HepG2 (cell line): Measurements from ENCODE around the gene OVCA2. TPM values are rescaled to one million over a fixed set of nuclear protein-coding genes. Genes with fewer than 3 reads are reported as not detected.
A peak's percentile ranks its signal among the peaks of the same experiment; 100 is the strongest.

Experiments used
- CBX2 ChIP-seq, 2 experiments: fragments of 200-600 bp in 1 of 2; sonication (generic); formaldehyde crosslinking in 1 of 2; IDR thresholded peaks; 2 replicates each; pipeline versions ENCODE4 v1.7.0 to v1.8.1; 2018 to 2022; ENCODE audit warnings: low read depth in 2 of 2, low read length in 1 of 2, mild to moderate bottlenecking in 1 of 2, missing genetic modification reagents in 1 of 2
- ELF4 ChIP-seq: sonication (generic); formaldehyde crosslinking; IDR thresholded peaks from 2 replicates; pipeline ENCODE4 v1.5.0; 2020; ENCODE audit warnings: missing genetic modification reagents, mild to moderate bottlenecking, moderate library complexity, borderline replicate concordance
- MED1 ChIP-seq: sonication (generic); formaldehyde crosslinking; IDR thresholded peaks from 2 replicates; pipeline ENCODE4 v1.4.0; 2020; ENCODE audit warnings: missing genetic modification reagents
- NKX3-1 ChIP-seq: sonication (generic); formaldehyde crosslinking; IDR thresholded peaks from 2 replicates; pipeline ENCODE4 v1.5.0; 2020; ENCODE audit warnings: missing genetic modification reagents
- POLR2G ChIP-seq: fragments of 200-400 bp; formaldehyde crosslinking; IDR thresholded peaks from 2 replicates; pipeline ENCODE4 v1.6.1; 2018; ENCODE audit warnings: mild to moderate bottlenecking, low read depth, low read length, moderate library complexity
- RXRA ChIP-seq: sonication (generic); formaldehyde crosslinking; IDR thresholded peaks from 2 replicates; pipeline ENCODE4 v1.5.1; 2020; ENCODE audit warnings: missing genetic modification reagents
- SETDB1 ChIP-seq: sonication (generic); formaldehyde crosslinking; IDR thresholded peaks from 2 replicates; pipeline ENCODE4 v1.5.1; 2020; ENCODE audit warnings: missing genetic modification reagents, mild to moderate bottlenecking, borderline replicate concordance
- TCF7 ChIP-seq: sonication (generic); IDR thresholded peaks from 2 replicates; pipeline ENCODE4 v1.6.1; 2016; ENCODE audit warnings: antibody characterized with exemption, low read depth
- ZKSCAN8 ChIP-seq: IDR thresholded peaks from 2 replicates; pipeline ENCODE4 v1.6.1; 2016; ENCODE audit warnings: borderline replicate concordance, missing genetic modification reagents, missing compliant biosample characterization
- ZNF234 ChIP-seq: sonication (generic); formaldehyde crosslinking; conservative IDR thresholded peaks from 2 replicates; pipeline ENCODE4 v1.5.1; 2020; ENCODE audit warnings: mild to moderate bottlenecking, missing genetic modification reagents
- ZNF549 ChIP-seq: sonication (generic); formaldehyde crosslinking; IDR thresholded peaks from 2 replicates; pipeline ENCODE4 v1.5.0; 2020; ENCODE audit warnings: missing genetic modification reagents
- ZNF557 ChIP-seq: sonication (generic); formaldehyde crosslinking; IDR thresholded peaks from 2 replicates; pipeline ENCODE4 v1.4.0; 2020; ENCODE audit warnings: missing genetic modification reagents
- ZNF570 ChIP-seq: sonication (generic); formaldehyde crosslinking; IDR thresholded peaks from 2 replicates; pipeline ENCODE4 v1.4.0; 2020; ENCODE audit warnings: mild to moderate bottlenecking, missing genetic modification reagents, borderline replicate concordance
- polyA plus RNA-seq, 8 experiments: library from polyadenylated mRNA; depleted of rRNA in 3 of 8; stranded (reverse) in 7 of 8; unstranded in 1 of 8; fragments of >200 nt; fragmentation: Illumina TruSeq in 4 of 8; extraction: Trizol in 4 of 8; gene quantifications; 2 replicates each; pipeline versions ENCODE4 v1.2.1 to v1.2.3, GENCODE V29; 2011 to 2016; ENCODE audit warnings: low read depth in 4 of 8, missing spikeins in 1 of 8, mixed read lengths in 1 of 8; ENCODE audit not compliant: insufficient read depth in 1 of 8
- total RNA-seq, 5 experiments: library from RNA; depleted of rRNA; stranded (reverse); fragments of >200 nt; fragmentation: Illumina TruSeq; extraction: Trizol; gene quantifications; 2 replicates each; pipeline ENCODE4 v1.2.3, GENCODE V29; 2016; ENCODE audit warnings: low read depth in 1 of 5
- TF ChIP-seq, protein P1 (sequence below): sonication (generic); formaldehyde crosslinking; IDR thresholded peaks from 2 replicates; pipeline ENCODE4 v1.5.0; 2020; ENCODE audit warnings: mild to moderate bottlenecking, missing genetic modification reagents
- TF ChIP-seq, protein P2 (sequence below): sonication (generic); formaldehyde crosslinking; IDR thresholded peaks from 2 replicates; pipeline ENCODE4 v1.5.1; 2020; ENCODE audit warnings: mild to moderate bottlenecking, missing genetic modification reagents, moderate library complexity
- TF ChIP-seq, protein P3 (sequence below), 2 experiments: fragments of 450-650 bp in 1 of 2; sonication (generic) in 1 of 2; formaldehyde crosslinking; IDR thresholded peaks; 2 replicates each; pipeline versions ENCODE4 v1.5.0 to v1.8.0; 2020 to 2022; ENCODE audit warnings: mild to moderate bottlenecking in 1 of 2, missing genetic modification reagents in 1 of 2
- TF ChIP-seq, protein P4 (sequence below): IDR thresholded peaks from 2 replicates; pipeline ENCODE4 v1.6.1; 2012; ENCODE audit warnings: low read length, improper control_type of control experiment
- TF ChIP-seq, protein P5 (sequence below): sonication (generic); formaldehyde crosslinking; IDR thresholded peaks from 2 replicates; pipeline ENCODE4; 2020; ENCODE audit warnings: missing genetic modification reagents, mild to moderate bottlenecking, borderline replicate concordance

OVCA2 gene
- total and polyA plus RNA-seq, 2 of the 13 experiments (the other 11 are each of a cell fraction or from before 2014, with no cell fraction given), result 23.7 to 28.2 TPM

DNA sequence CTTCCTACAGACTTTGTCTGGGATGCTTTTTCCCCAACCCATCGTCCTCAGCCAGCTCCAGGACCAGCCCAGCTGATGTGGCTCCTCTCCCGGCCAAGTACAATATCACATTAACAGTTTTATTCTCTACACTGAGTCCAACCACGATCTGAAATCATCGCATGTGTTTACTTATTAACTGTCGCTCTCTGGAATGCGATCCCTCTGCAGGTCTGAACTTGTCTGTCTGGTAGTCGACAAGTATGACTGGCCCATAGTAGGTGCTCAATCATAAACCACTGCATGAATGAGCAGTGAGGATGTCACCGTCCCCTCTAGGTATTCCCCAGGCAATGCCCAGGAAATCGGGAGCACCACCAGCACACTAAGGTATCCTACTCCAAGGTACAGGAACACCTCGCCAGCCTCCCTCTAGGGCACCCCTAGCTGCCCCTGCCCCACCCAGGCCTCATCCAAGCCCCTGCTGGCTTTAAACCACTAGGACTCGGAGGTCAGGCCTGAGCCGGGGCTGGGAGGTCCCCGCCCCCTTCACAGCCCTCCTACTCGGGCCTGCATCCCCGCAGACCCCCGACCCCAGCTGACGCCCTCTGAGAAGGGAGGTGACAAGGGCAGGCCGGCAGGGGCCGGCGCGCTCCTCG is 44.4 kb upstream of the OVCA2 start (continued):
- TF ChIP-seq, protein P1, sequence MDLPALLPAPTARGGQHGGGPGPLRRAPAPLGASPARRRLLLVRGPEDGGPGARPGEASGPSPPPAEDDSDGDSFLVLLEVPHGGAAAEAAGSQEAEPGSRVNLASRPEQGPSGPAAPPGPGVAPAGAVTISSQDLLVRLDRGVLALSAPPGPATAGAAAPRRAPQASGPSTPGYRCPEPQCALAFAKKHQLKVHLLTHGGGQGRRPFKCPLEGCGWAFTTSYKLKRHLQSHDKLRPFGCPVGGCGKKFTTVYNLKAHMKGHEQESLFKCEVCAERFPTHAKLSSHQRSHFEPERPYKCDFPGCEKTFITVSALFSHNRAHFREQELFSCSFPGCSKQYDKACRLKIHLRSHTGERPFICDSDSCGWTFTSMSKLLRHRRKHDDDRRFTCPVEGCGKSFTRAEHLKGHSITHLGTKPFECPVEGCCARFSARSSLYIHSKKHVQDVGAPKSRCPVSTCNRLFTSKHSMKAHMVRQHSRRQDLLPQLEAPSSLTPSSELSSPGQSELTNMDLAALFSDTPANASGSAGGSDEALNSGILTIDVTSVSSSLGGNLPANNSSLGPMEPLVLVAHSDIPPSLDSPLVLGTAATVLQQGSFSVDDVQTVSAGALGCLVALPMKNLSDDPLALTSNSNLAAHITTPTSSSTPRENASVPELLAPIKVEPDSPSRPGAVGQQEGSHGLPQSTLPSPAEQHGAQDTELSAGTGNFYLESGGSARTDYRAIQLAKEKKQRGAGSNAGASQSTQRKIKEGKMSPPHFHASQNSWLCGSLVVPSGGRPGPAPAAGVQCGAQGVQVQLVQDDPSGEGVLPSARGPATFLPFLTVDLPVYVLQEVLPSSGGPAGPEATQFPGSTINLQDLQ (CRISPR knock-in tag), result no peak
- TF ChIP-seq ZNF549 (CRISPR knock-in tag) (no peak), CBX2 (IDR thresholded peaks at IDR 0.05; ENCODE audit: low read depth, low read length) (no peak), CBX2 (CRISPR knock-in tag; IDR thresholded peaks at IDR 0.05; ENCODE audit: low read depth) (no peak), SETDB1 (CRISPR knock-in tag) (no peak), ELF4 (CRISPR knock-in tag) (no peak), ZNF234 (CRISPR knock-in tag) (no peak), ZKSCAN8 (CRISPR knock-in tag) (no peak), NKX3-1 (no peak), RXRA (CRISPR knock-in tag) (no peak), ZNF557 (CRISPR knock-in tag) (no peak), POLR2G (peak; percentile 34; the same call in 1 of the 2 replicates), TCF7 (no peak), MED1 (CRISPR knock-in tag) (no peak; the same call in 1 of the 2 replicates), ZNF570 (no peak)
- TF ChIP-seq, protein P2, sequence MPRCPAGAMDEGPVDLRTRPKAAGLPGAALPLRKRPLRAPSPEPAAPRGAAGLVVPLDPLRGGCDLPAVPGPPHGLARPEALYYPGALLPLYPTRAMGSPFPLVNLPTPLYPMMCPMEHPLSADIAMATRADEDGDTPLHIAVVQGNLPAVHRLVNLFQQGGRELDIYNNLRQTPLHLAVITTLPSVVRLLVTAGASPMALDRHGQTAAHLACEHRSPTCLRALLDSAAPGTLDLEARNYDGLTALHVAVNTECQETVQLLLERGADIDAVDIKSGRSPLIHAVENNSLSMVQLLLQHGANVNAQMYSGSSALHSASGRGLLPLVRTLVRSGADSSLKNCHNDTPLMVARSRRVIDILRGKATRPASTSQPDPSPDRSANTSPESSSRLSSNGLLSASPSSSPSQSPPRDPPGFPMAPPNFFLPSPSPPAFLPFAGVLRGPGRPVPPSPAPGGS (CRISPR knock-in tag), result no peak
- TF ChIP-seq, protein P3, sequence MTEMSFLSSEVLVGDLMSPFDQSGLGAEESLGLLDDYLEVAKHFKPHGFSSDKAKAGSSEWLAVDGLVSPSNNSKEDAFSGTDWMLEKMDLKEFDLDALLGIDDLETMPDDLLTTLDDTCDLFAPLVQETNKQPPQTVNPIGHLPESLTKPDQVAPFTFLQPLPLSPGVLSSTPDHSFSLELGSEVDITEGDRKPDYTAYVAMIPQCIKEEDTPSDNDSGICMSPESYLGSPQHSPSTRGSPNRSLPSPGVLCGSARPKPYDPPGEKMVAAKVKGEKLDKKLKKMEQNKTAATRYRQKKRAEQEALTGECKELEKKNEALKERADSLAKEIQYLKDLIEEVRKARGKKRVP (CRISPR knock-in tag; IDR thresholded peaks at IDR 0.05), result no peak
- TF ChIP-seq, protein P4, sequence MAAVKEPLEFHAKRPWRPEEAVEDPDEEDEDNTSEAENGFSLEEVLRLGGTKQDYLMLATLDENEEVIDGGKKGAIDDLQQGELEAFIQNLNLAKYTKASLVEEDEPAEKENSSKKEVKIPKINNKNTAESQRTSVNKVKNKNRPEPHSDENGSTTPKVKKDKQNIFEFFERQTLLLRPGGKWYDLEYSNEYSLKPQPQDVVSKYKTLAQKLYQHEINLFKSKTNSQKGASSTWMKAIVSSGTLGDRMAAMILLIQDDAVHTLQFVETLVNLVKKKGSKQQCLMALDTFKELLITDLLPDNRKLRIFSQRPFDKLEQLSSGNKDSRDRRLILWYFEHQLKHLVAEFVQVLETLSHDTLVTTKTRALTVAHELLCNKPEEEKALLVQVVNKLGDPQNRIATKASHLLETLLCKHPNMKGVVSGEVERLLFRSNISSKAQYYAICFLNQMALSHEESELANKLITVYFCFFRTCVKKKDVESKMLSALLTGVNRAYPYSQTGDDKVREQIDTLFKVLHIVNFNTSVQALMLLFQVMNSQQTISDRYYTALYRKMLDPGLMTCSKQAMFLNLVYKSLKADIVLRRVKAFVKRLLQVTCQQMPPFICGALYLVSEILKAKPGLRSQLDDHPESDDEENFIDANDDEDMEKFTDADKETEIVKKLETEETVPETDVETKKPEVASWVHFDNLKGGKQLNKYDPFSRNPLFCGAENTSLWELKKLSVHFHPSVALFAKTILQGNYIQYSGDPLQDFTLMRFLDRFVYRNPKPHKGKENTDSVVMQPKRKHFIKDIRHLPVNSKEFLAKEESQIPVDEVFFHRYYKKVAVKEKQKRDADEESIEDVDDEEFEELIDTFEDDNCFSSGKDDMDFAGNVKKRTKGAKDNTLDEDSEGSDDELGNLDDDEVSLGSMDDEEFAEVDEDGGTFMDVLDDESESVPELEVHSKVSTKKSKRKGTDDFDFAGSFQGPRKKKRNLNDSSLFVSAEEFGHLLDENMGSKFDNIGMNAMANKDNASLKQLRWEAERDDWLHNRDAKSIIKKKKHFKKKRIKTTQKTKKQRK, result no peak
- TF ChIP-seq, protein P5, sequence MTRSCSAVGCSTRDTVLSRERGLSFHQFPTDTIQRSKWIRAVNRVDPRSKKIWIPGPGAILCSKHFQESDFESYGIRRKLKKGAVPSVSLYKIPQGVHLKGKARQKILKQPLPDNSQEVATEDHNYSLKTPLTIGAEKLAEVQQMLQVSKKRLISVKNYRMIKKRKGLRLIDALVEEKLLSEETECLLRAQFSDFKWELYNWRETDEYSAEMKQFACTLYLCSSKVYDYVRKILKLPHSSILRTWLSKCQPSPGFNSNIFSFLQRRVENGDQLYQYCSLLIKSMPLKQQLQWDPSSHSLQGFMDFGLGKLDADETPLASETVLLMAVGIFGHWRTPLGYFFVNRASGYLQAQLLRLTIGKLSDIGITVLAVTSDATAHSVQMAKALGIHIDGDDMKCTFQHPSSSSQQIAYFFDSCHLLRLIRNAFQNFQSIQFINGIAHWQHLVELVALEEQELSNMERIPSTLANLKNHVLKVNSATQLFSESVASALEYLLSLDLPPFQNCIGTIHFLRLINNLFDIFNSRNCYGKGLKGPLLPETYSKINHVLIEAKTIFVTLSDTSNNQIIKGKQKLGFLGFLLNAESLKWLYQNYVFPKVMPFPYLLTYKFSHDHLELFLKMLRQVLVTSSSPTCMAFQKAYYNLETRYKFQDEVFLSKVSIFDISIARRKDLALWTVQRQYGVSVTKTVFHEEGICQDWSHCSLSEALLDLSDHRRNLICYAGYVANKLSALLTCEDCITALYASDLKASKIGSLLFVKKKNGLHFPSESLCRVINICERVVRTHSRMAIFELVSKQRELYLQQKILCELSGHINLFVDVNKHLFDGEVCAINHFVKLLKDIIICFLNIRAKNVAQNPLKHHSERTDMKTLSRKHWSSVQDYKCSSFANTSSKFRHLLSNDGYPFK (CRISPR knock-in tag), result no peak
